Neuronal stem cell (in vitro differentiated cells): ENCODE results near the gene PMPCA.
"Not testable (repeated sequence)": the region's sequence is repeated elsewhere in the genome, so short reads cannot be mapped to it uniquely, and the experiment has no call there.

Experiments used
- DNase-seq: peaks from one replicate; pipeline ENCODE4 v3.0.0-alpha.2; 2013; ENCODE audit warnings: low spot score
- H2AFZ ChIP-seq: one replicate; pipeline ENCODE4 v1.6.1; 2013; ENCODE audit warnings: mild to moderate bottlenecking, low read length, inconsistent platforms
- H2AK5ac ChIP-seq: 2 replicates; pipeline ENCODE4 v1.6.1; 2013; ENCODE audit warnings: low read depth, mild to moderate bottlenecking, inconsistent platforms, low read length, moderate library complexity, mixed read lengths
- H2BK120ac ChIP-seq: 2 replicates; pipeline ENCODE4 v1.6.1; 2013; ENCODE audit warnings: low read depth, mild to moderate bottlenecking, inconsistent platforms, low read length, moderate library complexity, mixed read lengths
- H2BK12ac ChIP-seq: one replicate; pipeline ENCODE4 v1.6.1; 2013; ENCODE audit warnings: low read length, inconsistent platforms
- H2BK15ac ChIP-seq: 2 replicates; pipeline ENCODE4 v1.6.1; 2013; ENCODE audit warnings: mild to moderate bottlenecking, low read length, inconsistent platforms, mixed read lengths
- H2BK5ac ChIP-seq: one replicate; pipeline ENCODE4 v1.6.1; 2013; ENCODE audit warnings: inconsistent platforms, mild to moderate bottlenecking, low read length, moderate library complexity
- H3K14ac ChIP-seq: one replicate; pipeline ENCODE4 v1.6.1; 2013; ENCODE audit warnings: low read length, inconsistent platforms
- H3K18ac ChIP-seq: 2 replicates; pipeline ENCODE4 v1.6.1; 2013; ENCODE audit warnings: low read length, inconsistent platforms
- H3K23ac ChIP-seq: 2 replicates; pipeline ENCODE4 v1.6.1; 2013; ENCODE audit warnings: low read depth, mild to moderate bottlenecking, mixed read lengths, low read length, inconsistent platforms; ENCODE audit not compliant: poor library complexity
- H3K27ac ChIP-seq: replicated peaks from 3 replicates; pipeline ENCODE4 v1.5.1; 2013; ENCODE audit warnings: low read length, inconsistent platforms
- H3K27me3 ChIP-seq, 3 experiments: 2 replicates each; pipeline ENCODE4 v1.6.1; 2013; ENCODE audit warnings: low read length in 3 of 3, mild to moderate bottlenecking in 2 of 3, inconsistent platforms in 1 of 3, low read depth in 1 of 3, mixed read lengths in 1 of 3, moderate library complexity in 1 of 3; ENCODE audit not compliant: control insufficient read depth in 3 of 3, insufficient read depth in 3 of 3
- H3K36me3 ChIP-seq, 2 donors: replicated peaks in 1 of 2; 2 replicates each; pipeline ENCODE4 v1.6.1; 2013; ENCODE audit warnings: low read length in 2 of 2; ENCODE audit not compliant: control insufficient read depth in 2 of 2, insufficient read depth in 2 of 2
- H3K4ac ChIP-seq: 2 replicates; pipeline ENCODE4 v1.6.1; 2013; ENCODE audit warnings: inconsistent platforms, mild to moderate bottlenecking, low read length, moderate library complexity
- H3K4me1 ChIP-seq, 2 donors: 1 replicate in 1 of 2; 2 replicates in 1 of 2; pipeline ENCODE4 v1.6.1; 2013; ENCODE audit warnings: low read length in 2 of 2, low read depth in 1 of 2; ENCODE audit not compliant: control insufficient read depth in 2 of 2, insufficient read depth in 1 of 2
- H3K4me2 ChIP-seq: one replicate; pipeline ENCODE4 v1.6.1; 2013; ENCODE audit warnings: mild to moderate bottlenecking, low read length, inconsistent platforms; ENCODE audit not compliant: insufficient read depth, poor library complexity, severe bottlenecking
- H3K4me3 ChIP-seq, 2 donors: 2 replicates each; pipeline ENCODE4 v1.5.1; 2013; ENCODE audit warnings: low read length in 2 of 2, mild to moderate bottlenecking in 2 of 2, inconsistent platforms in 1 of 2, moderate library complexity in 1 of 2
- H3K79me1 ChIP-seq: one replicate; pipeline ENCODE4 v1.6.1; 2013; ENCODE audit warnings: low read depth, mild to moderate bottlenecking, inconsistent platforms, low read length, moderate library complexity
- H3K9ac ChIP-seq: one replicate; pipeline ENCODE4 v1.6.1; 2013; ENCODE audit warnings: mild to moderate bottlenecking, low read depth, low read length, inconsistent platforms; ENCODE audit not compliant: poor library complexity
- H3K9me3 ChIP-seq, 2 donors: replicated peaks in 1 of 2; 2 replicates each; pipeline versions ENCODE3 to v1.6.1; 2013; ENCODE audit warnings: low read length in 2 of 2, mild to moderate bottlenecking in 2 of 2, inconsistent platforms in 1 of 2, low read depth in 1 of 2, mixed read lengths in 1 of 2, moderate library complexity in 1 of 2; ENCODE audit not compliant: control insufficient read depth in 2 of 2, insufficient read depth in 1 of 2
- H4K8ac ChIP-seq: one replicate; pipeline ENCODE4 v1.6.1; 2013; ENCODE audit warnings: low read depth, mild to moderate bottlenecking, inconsistent platforms, low read length, moderate library complexity
- H4K91ac ChIP-seq: one replicate; pipeline ENCODE4 v1.6.1; 2013; ENCODE audit warnings: low read length, low read depth, mild to moderate bottlenecking, inconsistent platforms; ENCODE audit not compliant: poor library complexity
- WGBS, 2 donors: extraction: QIAGEN DNeasy Blood & Tissue Kit; methylation state at CpG; one replicate each; pipeline ENCODE4 v1.1.7; 2013; ENCODE audit warnings: missing lambda C conversion rate in 2 of 2, mixed read lengths in 1 of 2; ENCODE audit not compliant: insufficient read length in 2 of 2, insufficient replicate concordance in 1 of 2; ENCODE audit errors: extremely low coverage in 2 of 2; 5-methylcytosine and 5-hydroxymethylcytosine counted together

Gene PMPCA

DNA sequence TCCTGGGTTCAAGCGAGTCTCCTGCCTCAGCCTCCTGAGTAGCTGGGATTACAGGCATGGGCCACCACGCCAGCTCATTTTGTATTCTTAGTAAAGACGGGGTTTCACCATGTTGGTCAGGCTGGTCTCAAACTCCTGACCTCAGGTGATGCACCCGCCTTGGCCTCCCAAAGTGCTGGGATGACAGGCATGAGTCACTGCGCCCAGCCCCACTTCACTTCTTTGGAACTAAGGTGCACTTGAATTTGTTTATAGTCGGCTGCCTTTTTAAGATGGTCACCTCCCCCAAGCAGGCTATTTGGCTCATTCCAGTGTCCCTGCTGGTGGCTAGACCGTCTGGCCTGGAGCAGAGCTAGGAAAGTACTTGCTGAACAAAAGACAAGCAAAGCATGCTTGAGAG is 14.9 kb downstream of the PMPCA start:
- H3K23ac ChIP-seq, H3K79me1 ChIP-seq, H2BK5ac ChIP-seq, H3K18ac ChIP-seq, H3K27me3 ChIP-seq, H3K4me3 ChIP-seq, H2BK15ac ChIP-seq, H3K4ac ChIP-seq, DNase-seq, H3K4me2 ChIP-seq, H3K9me3 ChIP-seq, H3K14ac ChIP-seq, H2BK120ac ChIP-seq, H2AK5ac ChIP-seq, H2BK12ac ChIP-seq, H2AFZ ChIP-seq, H4K8ac ChIP-seq, H3K4me1 ChIP-seq, H3K9ac ChIP-seq, H3K27ac ChIP-seq, H4K91ac ChIP-seq: not testable (repeated sequence)
- WGBS, 2 donors = no CpG with 5 or more reads among the region's 7 CpGs
- H3K36me3 ChIP-seq = peaks cover 42 to 75% of the 10 kb centered on the region in 2 donors

DNA sequence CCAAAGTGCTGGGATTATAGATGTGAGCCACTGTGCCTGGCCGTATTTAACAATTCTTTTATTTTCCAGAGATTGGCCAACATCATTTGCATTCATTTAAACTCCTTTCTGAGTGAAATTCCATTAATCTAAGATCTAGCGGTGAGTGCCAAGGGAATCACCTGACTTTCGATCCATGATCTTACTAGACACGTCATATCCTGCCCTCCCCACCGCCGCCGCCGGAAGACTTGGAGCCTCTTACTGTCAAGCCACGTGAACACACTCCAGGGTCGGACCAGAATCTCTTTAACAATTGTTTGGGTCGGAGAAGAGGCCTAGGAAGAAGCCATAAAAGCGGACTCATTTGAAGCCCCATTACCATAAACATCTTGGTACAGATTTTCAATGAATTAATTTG is 16.3 kb downstream of the PMPCA start:
- no peak overlapping the region for H3K9ac ChIP-seq
- no peak overlapping the region for H2AK5ac ChIP-seq
- H3K27ac ChIP-seq = no peak overlapping the region
- WGBS, 2 donors = no CpG with 5 or more reads among the region's 12 CpGs
- no peaks in the 10 kb centered on the region for H3K27me3 ChIP-seq
- no peaks in the 10 kb centered on the region for H3K4me1 ChIP-seq
- no peak overlapping the region for H2BK5ac ChIP-seq
- no peak overlapping the region for H3K23ac ChIP-seq
- H3K14ac ChIP-seq = no peak overlapping the region
- no peak overlapping the region for H3K4ac ChIP-seq
- H3K36me3 ChIP-seq = peaks cover 36 to 69% of the 10 kb centered on the region in 2 donors
- no peak overlapping the region for H3K4me3 ChIP-seq
- no peak overlapping the region for H2AFZ ChIP-seq
- no peak overlapping the region for H2BK120ac ChIP-seq
- H3K18ac ChIP-seq = no peak overlapping the region
- no peaks in the 10 kb centered on the region for H3K9me3 ChIP-seq
- no peak overlapping the region for H2BK12ac ChIP-seq
- no peak overlapping the region for H3K4me2 ChIP-seq
- no peak for DNase-seq
- H2BK15ac ChIP-seq = no peak overlapping the region
- H3K79me1 ChIP-seq = no peaks in the 10 kb centered on the region
- no peak overlapping the region for H4K91ac ChIP-seq
- H4K8ac ChIP-seq = no peak overlapping the region

GRCh38 chr9:136429075-136429628 is 18.7 kb downstream of the PMPCA start:
- Histone ChIP-seq H3K79me1 (no peaks in the 10 kb centered on the region), H3K27me3 (no peaks in the 10 kb centered on the region), H4K91ac (no peak overlapping the region), H2BK15ac (no peak overlapping the region), H2AK5ac (peak overlapping the region; percentile 46), H3K4me2 (no peak overlapping the region), H3K4me3 (no peak overlapping the region), H2BK120ac (no peak overlapping the region), H3K27ac (no peak overlapping the region), H3K36me3 (peaks cover 20 to 63% of the 10 kb centered on the region in 2 donors), H2BK5ac (no peak overlapping the region), H3K4me1 (no peaks in the 10 kb centered on the region), H3K9me3 (no peaks in the 10 kb centered on the region), H3K23ac (no peak overlapping the region), H3K18ac (no peak overlapping the region), H4K8ac (peak overlapping the region; percentile 23), H2BK12ac (peak overlapping the region; percentile 73), H3K4ac (no peak overlapping the region), H2AFZ (no peak overlapping the region), H3K14ac (peak overlapping the region; percentile 38), H3K9ac (no peak overlapping the region)
- no CpG with 5 or more reads among the region's 21 CpGs for WGBS, 2 donors
- DNase-seq = no peak

DNA sequence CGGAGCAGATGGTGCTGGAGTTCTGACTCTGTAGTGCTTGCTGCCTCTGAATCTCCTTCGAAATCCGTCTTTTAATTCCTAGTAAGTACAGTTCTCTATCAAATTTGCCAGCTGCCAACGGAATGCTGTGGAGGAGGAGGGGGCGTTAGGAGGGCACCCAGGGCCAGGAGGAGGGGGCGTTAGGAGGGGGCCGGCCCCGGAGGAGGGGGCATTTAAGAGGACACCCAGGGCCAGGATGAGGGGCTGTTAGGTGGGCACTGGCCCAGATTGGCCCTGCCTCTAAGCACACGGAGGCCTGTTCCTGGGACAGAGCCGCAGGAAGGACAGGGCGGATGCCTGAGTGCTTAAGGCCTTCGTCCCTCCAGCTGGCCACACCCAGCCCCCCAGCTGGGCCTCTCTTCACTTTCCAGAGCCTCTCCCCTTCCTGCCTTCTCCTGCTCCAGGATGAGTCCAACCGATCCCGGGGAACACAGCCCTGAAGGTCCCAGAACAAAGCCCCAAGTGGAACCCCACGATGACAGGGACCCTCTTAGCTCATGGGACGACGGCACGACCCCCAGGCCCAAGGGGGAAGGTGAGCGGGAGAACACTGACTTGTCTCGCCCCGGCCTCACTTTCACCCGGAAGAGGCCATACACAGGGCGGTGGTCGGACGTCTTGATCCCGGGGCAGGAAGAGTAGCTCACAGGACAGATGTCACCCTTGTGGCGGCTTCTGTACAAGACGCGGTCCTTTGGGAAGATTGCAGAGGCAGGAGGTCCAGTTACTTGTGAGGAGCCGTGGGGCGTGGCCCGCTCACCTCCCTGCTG is 19.4 kb downstream of the PMPCA start:
- no peaks in the 10 kb centered on the region for H3K27me3 ChIP-seq
- no peaks in the 10 kb centered on the region for H3K79me1 ChIP-seq
- H4K8ac ChIP-seq = no peak overlapping the region
- no peak overlapping the region for H2BK120ac ChIP-seq
- H2BK12ac ChIP-seq = no peak overlapping the region
- no peak overlapping the region for H3K4me3 ChIP-seq
- H3K4me2 ChIP-seq = no peak overlapping the region
- no peak overlapping the region for H3K4ac ChIP-seq
- no peak for DNase-seq
- no peak overlapping the region for H4K91ac ChIP-seq
- H3K18ac ChIP-seq = no peak overlapping the region
- WGBS, 2 donors = no CpG with 5 or more reads among the region's 32 CpGs
- H2AK5ac ChIP-seq = no peak overlapping the region
- H3K4me1 ChIP-seq = no peaks in the 10 kb centered on the region
- H2AFZ ChIP-seq = no peak overlapping the region
- no peak overlapping the region for H2BK15ac ChIP-seq
- no peak overlapping the region for H3K9ac ChIP-seq
- no peak overlapping the region for H2BK5ac ChIP-seq
- H3K9me3 ChIP-seq = no peaks in the 10 kb centered on the region
- H3K14ac ChIP-seq = no peak overlapping the region
- no peak overlapping the region for H3K23ac ChIP-seq
- no peak overlapping the region for H3K27ac ChIP-seq
- H3K36me3 ChIP-seq = peaks cover 15 to 61% of the 10 kb centered on the region in 2 donors
